GM13977 (cell line): ENCODE results near the gene ACOT9.
"Not testable (repeated sequence)": the region's sequence is repeated elsewhere in the genome, so short reads cannot be mapped to it uniquely, and the experiment has no call there.

Source experiments
- DNase-seq: peaks from one replicate; pipeline ENCODE4 v3.0.0; 2012; ENCODE audit warnings: low spot score
- in situ Hi-C: fragments of 300-500 bp; cut with MboI; formaldehyde crosslinking; loops from one replicate; pipeline ENCODE4 v1.12.0; 2022; ENCODE audit warnings: low sequenced_read_pairs, low pct_unique_long_range_greater_than_20kb, mixed read lengths, inconsistent platforms; ENCODE audit not compliant: unreplicated experiment
- TF ChIP-seq, protein P1 (sequence below): IDR thresholded peaks from 2 replicates; pipeline ENCODE4 v1.5.1; 2012; ENCODE audit warnings: mild to moderate bottlenecking, control low read depth; ENCODE audit not compliant: insufficient read depth; ENCODE audit errors: extremely low read depth, missing control alignments

The ACOT9 gene

DNA sequence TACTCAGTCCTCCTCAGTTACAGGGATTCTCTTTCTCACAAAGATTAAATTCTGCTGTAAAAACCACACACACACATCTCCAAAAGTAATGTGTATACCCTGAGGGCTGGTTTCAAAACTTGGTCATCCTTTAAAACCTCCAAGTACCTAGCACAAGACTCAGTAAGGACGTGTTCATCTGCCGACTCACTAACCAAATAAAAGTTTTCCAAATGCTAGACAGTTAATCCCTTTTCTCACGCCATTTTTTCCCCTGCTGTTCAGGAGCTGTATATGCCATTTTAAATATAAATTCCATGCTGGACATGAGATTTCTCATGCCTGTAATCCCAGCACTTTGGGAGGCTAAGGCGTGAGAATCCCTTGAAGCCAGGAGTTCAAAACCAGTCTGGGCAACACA is 35.9 kb upstream of the ACOT9 start:
- no peak for DNase-seq
- TF ChIP-seq, protein P1, sequence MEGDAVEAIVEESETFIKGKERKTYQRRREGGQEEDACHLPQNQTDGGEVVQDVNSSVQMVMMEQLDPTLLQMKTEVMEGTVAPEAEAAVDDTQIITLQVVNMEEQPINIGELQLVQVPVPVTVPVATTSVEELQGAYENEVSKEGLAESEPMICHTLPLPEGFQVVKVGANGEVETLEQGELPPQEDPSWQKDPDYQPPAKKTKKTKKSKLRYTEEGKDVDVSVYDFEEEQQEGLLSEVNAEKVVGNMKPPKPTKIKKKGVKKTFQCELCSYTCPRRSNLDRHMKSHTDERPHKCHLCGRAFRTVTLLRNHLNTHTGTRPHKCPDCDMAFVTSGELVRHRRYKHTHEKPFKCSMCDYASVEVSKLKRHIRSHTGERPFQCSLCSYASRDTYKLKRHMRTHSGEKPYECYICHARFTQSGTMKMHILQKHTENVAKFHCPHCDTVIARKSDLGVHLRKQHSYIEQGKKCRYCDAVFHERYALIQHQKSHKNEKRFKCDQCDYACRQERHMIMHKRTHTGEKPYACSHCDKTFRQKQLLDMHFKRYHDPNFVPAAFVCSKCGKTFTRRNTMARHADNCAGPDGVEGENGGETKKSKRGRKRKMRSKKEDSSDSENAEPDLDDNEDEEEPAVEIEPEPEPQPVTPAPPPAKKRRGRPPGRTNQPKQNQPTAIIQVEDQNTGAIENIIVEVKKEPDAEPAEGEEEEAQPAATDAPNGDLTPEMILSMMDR: no peak
- in situ Hi-C loops: no loop called here

DNA sequence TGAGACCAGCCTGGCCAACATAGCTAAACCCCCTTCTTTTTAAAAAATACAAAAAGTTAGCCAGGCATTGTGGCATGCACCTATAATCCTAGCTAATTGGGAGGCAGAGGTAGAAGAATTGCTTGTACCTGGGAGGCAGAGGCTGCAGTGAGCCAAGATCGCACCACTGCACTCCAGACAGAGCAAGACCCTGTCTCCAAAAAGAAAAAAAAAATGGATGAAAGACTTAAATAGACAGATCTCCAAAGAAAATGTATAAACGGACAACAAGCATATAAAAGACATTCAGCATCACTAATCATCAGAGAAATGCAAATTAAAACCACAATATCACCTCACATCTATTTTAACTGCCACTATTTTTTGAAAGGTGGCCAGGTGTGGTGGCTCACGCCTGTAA is 33.3 kb upstream of the ACOT9 start:
- in situ Hi-C loops: no loop called here
- DNase-seq: no peak
- TF ChIP-seq, protein P1: no peak

DNA sequence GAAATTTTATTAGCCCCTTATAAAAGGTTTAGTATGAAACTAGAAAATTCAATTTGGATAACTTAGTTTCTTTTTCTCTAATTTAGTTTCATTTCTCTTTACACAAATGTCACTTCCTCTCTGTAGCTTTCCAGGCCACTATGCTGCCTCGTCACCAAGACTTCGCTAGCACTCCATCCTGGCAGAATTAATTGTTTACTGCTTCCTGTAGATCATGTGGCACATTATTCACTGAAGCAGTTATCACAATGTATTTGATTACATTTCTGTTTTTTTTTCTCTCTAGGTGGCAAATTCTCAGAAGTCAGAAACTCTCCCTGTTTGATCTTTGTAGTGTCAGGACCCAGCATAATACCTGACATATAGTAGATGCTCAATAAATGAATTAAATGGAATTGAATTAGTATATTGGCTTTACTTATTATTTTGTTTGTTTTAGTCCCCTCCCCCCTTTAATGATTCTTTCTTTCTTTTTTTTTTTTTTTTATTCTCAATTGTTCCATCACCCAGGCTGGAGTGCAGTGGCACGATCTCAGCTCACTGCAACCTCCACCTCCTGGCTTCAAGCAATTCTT is 30.6 kb upstream of the ACOT9 start:
- DNase-seq: peak; percentile 39
- in situ Hi-C loops: no loop called here
- TF ChIP-seq, protein P1: no peak

DNA sequence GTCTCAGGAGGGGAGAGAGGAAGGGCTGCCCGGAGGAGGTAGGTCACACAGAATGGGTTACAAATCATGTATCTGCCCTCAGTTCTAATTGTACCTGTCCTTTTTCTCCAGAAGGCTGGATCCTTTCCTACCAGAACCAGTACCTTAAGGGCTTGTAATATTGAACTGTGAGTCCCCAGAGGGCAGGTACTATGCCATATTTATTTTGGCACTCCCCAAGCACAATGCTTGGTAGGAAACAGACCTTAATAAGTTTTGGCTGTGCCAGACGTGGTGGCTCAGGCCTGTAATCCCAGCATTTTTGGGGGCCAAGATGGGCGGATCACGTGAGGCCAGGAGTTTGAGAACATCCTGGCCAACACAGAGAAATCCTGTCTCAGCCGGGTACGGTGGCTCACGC is 28.0 kb upstream of the ACOT9 start:
- in situ Hi-C loops, DNase-seq: not testable (repeated sequence)

DNA sequence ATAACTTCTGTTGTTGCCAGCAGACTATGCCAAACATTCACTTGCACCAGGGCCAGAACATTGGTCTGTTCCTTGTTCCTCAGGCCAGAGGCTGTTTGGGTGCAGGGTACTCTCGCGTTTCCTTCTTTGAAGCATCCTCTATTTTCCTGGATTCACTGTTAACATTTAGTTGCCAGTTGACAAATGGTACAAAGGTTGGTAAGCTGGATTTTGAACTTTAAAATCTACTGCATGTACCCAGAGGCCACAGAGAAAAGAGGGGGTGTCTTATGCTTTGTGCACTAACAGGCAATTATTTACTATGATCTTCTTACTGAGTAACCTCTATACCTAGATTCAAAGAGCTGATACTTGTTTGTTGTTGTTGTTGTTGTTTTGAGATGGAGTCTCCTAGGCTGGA is 27.1 kb upstream of the ACOT9 start:
- no peak for DNase-seq
- TF ChIP-seq, protein P1: no peak
- in situ Hi-C loops: no loop called here

DNA sequence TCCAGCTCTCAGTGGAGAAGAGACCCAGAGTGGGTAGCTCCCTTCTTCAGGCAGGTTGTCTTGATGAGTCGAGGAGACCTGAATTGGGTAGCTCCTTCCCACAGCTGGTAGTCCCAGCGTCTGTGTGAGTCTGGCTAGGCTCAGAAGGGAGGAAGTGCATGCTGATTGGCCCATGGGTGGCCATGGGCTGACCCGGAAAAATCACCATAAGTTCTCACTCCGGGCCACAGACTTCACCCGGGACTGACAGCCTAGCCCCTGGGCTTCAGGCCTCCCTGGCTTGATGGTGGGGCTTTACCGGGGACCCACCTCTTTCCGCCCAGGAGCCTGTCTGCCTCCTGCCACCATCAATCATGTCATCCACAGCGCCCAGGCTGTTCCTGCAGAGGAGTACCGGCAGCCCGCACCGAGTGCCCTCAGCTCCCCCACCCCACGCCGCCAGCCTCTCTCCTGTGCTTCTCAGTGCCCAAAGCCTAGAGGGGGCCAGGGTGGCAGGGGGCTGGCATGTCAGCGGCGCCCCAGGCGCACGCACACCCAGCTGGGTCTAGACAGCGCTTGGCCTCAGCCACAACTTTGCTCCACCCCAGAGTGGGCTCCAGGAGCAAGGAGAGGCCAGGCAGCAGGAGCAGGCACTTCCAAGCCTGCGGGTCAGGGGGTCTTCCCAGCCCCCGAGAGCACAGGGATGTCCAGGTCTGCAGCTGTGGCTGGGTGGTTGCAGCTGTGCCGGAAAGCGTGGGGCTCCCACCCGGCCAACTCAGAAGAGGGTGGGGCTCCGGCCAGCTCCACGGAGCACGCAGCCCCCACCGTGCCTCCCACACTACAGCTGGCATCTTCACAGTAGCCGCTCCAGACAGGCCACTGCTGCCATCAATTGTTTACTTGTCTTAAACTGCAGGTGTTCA is 23.8 kb upstream of the ACOT9 start:
- DNase-seq: no peak

DNA sequence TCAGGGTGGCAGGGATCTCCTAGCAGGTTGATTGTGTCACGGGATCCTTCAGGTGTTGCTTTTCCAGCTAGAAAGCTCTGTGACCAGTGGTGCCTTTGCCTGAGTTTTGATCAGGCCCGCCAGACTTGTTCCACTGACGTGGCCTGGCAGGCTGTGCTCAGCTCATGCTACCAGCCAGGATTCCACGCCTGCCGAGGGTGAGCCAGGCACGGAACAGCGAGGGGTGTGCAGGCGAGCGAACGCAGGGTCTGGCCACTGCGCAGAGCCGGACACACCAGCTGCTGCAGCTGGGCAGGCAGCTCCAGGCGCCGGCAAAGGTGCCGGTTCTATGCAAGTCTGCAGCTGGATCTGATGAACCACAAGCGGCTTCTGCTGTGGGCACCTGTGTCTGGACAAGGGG is 22.8 kb upstream of the ACOT9 start:
- no peak for DNase-seq
- in situ Hi-C loops: no loop called here
- TF ChIP-seq, protein P1: no peak

More for the DNA sequence above, 23.8 kb upstream of the ACOT9 start:
- TF ChIP-seq, protein P1: no peak
- in situ Hi-C loops: no loop called here
